Type B pancreatic cell (in vitro differentiated cells): ENCODE data around the gene TENM3. TPM values are rescaled to one million over a fixed set of nuclear protein-coding genes. Genes with fewer than 3 reads are reported as not detected.
A peak's percentile ranks its signal among the peaks of the same experiment; 100 is the strongest.

Experiments used
- DNase-seq: peaks from one replicate; pipeline ENCODE4 v3.0.0; 2021; ENCODE audit warnings: mixed read lengths; ENCODE audit not compliant: unreplicated experiment; ENCODE audit errors: extremely low spot score
- H3K27ac Mint-ChIP-seq: 2 replicates; pipeline ENCODE4 v1.8.0; 2021; ENCODE audit warnings: mild to moderate bottlenecking, mixed read lengths
- H3K27me3 Mint-ChIP-seq: 2 replicates; pipeline ENCODE4 v1.8.0; 2021; ENCODE audit warnings: mixed read lengths
- H3K36me3 Mint-ChIP-seq: 2 replicates; pipeline ENCODE4 v1.8.0; 2021; ENCODE audit warnings: mixed read lengths
- H3K4me1 Mint-ChIP-seq: one replicate; pipeline ENCODE4 v1.8.0; 2021; ENCODE audit warnings: mixed read lengths; ENCODE audit not compliant: unreplicated experiment
- H3K4me3 Mint-ChIP-seq: 2 replicates; pipeline ENCODE4 v1.8.0; 2021; ENCODE audit warnings: mild to moderate bottlenecking, mixed read lengths
- H3K9me3 Mint-ChIP-seq: 2 replicates; pipeline ENCODE4 v1.8.0; 2021; ENCODE audit warnings: mixed read lengths
- total RNA-seq: library from RNA; stranded (reverse); gene quantifications from 2 replicates; pipeline ENCODE4 v1.2.1, GENCODE V29; 2021; ENCODE audit warnings: low replicate concordance
- TF ChIP-seq, protein P1 (sequence below): fragments of 200-600 bp; sonication (generic); conservative IDR thresholded peaks from 2 replicates; pipeline ENCODE4 v1.5.0; 2021; ENCODE audit warnings: antibody characterized with exemption, mild to moderate bottlenecking

Gene TENM3
- total RNA-seq, 1 donor from 2014 or later = 73.5 TPM

DNA sequence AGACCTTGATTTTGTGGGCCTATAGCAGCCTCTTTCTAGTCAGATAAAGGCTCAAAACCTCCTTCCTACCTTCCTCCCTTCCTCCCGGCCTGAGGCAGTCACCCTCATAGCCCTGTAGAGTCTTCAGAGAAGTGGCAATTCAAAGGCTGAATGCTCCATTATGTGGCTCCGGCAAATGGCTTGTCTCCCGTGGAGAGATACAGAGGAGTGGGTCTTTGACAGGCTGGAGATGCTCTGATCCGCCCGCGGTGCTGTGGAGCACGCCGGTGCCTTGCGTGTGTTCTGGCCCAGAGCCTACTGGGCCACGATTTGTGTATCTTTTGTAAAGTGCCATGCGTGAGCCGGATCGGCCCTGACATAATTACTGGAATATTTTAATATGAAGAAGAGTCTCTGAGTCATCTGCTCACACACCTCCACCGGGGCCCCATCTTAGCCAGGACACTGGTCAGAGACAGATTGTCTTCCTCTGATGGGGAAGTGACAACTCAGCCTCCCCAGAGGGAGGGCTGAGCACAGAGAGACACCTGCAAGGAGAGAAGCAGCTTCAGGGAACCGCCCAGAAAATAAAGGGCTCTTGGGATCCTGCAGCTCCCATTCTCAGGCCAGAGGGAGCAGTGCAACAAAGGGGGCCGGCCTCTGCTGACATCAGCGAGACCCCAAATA lies 585.3 kb downstream of the TENM3 start:
- Mint-ChIP-seq H3K27me3 (peaks cover 15% of the 10 kb centered on the region), H3K36me3 (no peaks in the 10 kb centered on the region), H3K27ac (no peak overlapping the region), H3K4me1 (peaks cover 24% of the 10 kb centered on the region), H3K4me3 (no peak overlapping the region), H3K9me3 (no peaks in the 10 kb centered on the region)
- TF ChIP-seq, protein P1, sequence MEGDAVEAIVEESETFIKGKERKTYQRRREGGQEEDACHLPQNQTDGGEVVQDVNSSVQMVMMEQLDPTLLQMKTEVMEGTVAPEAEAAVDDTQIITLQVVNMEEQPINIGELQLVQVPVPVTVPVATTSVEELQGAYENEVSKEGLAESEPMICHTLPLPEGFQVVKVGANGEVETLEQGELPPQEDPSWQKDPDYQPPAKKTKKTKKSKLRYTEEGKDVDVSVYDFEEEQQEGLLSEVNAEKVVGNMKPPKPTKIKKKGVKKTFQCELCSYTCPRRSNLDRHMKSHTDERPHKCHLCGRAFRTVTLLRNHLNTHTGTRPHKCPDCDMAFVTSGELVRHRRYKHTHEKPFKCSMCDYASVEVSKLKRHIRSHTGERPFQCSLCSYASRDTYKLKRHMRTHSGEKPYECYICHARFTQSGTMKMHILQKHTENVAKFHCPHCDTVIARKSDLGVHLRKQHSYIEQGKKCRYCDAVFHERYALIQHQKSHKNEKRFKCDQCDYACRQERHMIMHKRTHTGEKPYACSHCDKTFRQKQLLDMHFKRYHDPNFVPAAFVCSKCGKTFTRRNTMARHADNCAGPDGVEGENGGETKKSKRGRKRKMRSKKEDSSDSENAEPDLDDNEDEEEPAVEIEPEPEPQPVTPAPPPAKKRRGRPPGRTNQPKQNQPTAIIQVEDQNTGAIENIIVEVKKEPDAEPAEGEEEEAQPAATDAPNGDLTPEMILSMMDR = no peak
- DNase-seq = no peak

DNA sequence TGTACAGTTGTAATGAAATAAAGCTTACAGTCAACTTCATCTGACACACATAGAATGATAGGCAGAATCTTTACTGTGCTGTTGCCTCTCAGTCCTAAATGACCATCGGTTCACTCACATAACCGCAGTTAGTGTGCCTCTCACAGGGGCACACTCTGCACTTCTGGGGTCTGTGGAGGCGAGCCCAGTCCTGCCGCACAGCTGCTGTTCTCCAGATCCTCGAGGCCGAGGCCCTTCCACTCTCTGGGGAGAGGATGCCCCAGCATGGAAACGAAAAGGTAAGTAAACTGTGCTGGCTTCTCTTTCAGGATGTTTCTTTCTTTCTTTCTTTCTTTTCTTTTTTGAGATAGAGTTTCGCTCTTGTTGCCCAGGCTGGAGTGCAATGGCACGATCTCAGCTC lies 586.0 kb downstream of the TENM3 start:
- Mint-ChIP-seq H3K27me3 (peaks cover 15% of the 10 kb centered on the region), H3K9me3 (no peaks in the 10 kb centered on the region), H3K36me3 (no peaks in the 10 kb centered on the region), H3K4me3 (no peak overlapping the region), H3K4me1 (peaks cover 18% of the 10 kb centered on the region), H3K27ac (no peak overlapping the region)
- DNase-seq = no peak
- TF ChIP-seq, protein P1 = no peak

DNA sequence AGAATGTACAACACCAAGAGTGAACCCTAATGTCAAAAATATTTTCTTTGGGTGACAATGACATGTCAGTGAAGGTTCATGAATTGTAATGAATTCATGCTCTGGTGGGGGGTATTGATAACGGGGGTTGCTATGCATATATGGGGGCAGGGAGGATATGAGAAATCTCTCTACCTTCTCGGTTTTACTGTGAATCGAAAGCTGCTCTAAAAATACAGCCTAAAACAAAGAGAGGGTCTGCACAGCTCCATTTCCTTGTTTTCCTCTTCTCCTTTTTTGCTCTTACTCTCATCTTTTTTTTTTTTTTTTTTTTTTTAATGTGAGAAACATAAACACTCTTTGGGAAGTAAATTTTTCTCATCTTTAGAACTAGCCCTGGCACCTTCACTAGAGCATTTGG lies 588.2 kb downstream of the TENM3 start:
- Mint-ChIP-seq H3K4me1 (peaks cover 14% of the 10 kb centered on the region), H3K4me3 (no peak overlapping the region), H3K36me3 (no peaks in the 10 kb centered on the region), H3K9me3 (no peaks in the 10 kb centered on the region), H3K27ac (no peak overlapping the region), H3K27me3 (peaks cover 30% of the 10 kb centered on the region)
- DNase-seq = no peak
- TF ChIP-seq, protein P1 = no peak

DNA sequence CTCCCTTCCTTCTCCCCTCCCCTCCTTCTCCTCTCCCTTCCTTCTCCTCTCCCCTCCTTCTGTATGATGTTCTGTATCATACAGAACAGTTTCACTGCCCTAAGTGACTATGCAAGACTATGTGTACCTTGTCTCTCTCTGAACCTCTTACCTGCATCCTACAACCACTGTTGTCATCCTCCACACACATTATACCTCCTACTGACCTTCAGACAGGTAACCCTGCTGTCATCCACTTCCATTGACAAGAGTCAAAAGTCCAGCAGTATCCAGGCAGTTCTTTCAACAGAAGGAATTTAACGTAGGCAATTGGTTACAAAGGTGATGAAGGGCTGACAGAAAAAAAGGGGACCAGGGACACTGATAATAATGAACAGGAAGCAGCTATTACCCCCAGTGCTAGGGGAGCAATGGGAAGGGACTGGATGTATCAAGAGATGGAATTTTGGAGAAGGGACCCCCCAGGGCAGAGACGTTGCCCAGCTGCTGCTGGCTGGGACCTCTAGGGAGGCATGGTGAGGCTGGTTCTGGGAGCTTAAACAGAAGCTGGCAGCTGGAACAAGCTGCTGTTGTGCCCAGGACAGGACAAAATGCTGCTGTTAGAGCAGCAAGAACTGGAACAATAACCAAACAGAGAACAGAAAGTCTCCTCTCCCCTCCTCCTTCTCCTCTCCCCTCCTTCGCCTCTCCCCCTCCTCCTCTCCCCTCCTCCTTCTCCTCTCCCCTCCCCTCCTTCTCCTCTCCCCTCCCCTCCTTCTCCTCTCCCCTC lies 589.3 kb downstream of the TENM3 start:
- no peak overlapping the region for H3K27ac Mint-ChIP-seq
- peaks cover 37% of the 10 kb centered on the region for H3K27me3 Mint-ChIP-seq
- no peaks in the 10 kb centered on the region for H3K9me3 Mint-ChIP-seq
- H3K4me1 Mint-ChIP-seq = peaks cover 6% of the 10 kb centered on the region
- H3K36me3 Mint-ChIP-seq = no peaks in the 10 kb centered on the region
- no peak overlapping the region for H3K4me3 Mint-ChIP-seq
- DNase-seq = no peak
- TF ChIP-seq, protein P1 = no peak

DNA sequence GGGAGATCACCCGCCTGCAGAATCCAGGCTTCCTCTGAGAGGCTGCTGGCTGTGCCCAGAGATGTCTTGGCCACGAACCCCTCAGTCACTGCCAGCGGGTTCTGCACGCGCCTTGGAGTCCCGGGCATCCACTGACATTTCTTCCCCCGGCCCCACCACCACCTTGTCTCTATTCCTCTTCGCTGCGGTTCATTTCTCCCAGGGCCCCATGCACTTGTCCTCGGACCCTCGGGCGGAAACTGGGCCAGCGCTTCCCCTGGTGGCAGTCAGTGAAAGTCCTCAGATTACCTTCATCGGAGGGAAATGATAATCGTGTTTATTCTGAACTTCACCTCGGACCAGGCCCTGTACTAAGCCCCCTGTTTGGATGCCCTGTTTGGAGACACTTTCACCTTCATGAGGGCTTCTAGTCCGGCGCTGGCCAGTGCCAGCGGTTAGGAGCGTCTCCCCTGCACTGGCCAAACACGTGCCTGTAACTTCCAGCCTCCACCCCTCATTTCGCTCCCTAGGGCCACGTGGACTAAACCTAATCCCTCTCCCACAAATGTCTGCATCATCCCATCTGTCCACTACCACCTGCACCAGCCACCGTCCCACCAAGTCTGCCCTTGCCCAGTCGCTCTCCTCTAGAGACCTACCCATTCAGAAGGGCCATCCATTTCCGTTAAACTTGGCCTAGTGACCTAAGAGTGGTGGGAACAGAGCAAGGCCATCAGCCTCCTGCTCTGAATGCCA lies 592.0 kb downstream of the TENM3 start:
- H3K4me1 Mint-ChIP-seq = no peaks in the 10 kb centered on the region
- H3K4me3 Mint-ChIP-seq = no peak overlapping the region
- peaks cover 33% of the 10 kb centered on the region for H3K27me3 Mint-ChIP-seq
- no peak overlapping the region for H3K27ac Mint-ChIP-seq
- TF ChIP-seq, protein P1 = peak; percentile 44
- H3K36me3 Mint-ChIP-seq = no peaks in the 10 kb centered on the region
- DNase-seq = no peak
- no peaks in the 10 kb centered on the region for H3K9me3 Mint-ChIP-seq
